ELR (cell line): ENCODE data around the gene RBM38.

ENCODE experiments used
- DNase-seq: peaks from one replicate; pipeline ENCODE4 v3.0.0-alpha.2; 2015; ENCODE audit warnings: low read depth

RBM38 gene

GRCh38 chr20:57391439-57392301 is 474 bp downstream of the RBM38 start:
- DNase-seq, result peak; percentile 22

- no peak for DNase-seq
Observed at GRCh38 chr20:57392512-57393271, 1.5 kb downstream of the RBM38 start.

DNA sequence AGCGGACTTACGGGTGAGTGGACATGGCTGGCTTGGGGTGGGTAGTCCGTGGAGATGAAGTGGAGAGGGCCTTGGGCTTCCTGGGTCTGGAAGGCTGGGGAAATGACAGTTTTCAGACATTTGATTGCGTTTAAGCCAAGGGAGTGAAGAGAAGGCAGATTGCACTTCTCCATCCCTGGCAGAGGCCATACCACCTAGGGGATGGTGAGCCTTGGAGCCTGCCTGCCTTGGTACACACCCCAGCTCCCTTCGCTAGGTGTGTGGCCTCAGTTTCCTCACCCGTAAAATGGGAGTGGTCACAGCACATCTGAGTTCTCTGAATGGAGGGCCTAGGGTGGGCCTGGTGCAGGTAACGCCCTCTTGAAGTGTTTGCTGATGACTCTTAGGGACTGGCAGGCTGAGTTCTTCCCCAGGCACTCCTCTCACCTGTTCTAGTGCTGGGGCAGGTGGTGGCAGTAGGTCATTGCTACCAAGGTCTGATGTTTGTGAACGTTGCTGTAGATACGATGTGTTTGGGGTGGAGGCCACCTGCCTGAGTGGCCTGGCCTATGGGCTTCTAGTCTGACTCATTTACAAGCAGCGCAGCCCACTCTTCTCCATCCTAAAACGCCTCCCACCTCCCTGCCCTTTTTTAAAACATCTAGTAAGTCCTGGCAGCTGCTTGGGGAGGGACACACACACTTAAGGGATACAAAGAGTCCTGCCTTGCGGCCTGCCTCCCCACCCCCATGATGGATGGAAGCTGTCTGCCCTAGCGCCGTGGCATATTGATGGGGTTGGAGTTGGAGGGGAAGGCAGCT is 2.3 kb downstream of the RBM38 start:
- DNase-seq, result no peak

DNA sequence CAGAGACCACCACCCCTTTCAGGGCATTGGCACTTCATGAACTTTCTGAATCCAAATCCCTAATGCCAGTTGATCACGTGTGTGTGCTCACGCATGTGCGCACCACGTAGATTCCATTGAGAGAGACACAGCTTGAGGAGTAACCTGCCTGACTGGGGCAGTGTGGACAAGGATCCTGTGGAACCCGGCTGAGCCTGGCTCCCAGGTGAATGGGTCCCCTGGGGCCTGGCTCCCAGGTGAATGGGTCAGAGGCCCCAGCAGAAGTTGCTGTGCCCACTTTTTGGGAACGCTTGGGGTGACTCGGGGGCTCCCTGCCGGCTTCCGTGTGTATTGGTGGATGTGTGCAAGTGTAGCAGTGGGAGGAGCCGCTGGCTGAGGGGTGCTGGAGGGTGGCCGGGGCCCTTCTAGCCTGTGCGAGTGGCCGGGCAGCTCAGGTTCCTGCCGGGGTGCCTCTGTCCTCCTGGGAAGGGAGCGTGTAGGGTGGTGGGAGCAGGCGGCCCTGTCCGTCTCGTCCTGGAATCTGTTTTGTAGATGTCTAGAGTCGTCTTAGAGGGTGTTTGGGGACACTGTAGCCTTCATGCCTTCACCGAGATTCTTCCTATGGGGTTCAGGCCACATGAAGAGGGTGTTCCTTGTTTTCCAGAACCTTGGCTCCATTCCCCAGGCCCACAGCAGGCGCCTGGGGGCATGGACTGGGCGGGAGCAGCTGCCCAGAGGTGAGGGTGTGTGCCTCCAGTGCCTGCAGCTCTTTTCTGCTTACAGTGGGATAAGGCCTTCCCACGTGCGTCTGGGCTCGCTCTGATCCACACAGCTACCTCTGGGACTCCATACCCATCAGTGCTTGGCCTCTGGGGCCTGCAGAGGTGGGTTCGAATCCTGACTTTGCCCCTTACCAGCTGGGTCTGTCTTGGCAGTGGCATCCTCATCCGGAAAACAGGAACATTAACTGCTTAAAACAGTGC is 3.2 kb downstream of the RBM38 start:
- DNase-seq, result no peak

- DNase-seq, result no peak
Observed at GRCh38 chr20:57395111-57395966, 4.1 kb downstream of the RBM38 start.

- no peak for DNase-seq
Observed at GRCh38 chr20:57396212-57396983, 5.2 kb downstream of the RBM38 start.

DNA sequence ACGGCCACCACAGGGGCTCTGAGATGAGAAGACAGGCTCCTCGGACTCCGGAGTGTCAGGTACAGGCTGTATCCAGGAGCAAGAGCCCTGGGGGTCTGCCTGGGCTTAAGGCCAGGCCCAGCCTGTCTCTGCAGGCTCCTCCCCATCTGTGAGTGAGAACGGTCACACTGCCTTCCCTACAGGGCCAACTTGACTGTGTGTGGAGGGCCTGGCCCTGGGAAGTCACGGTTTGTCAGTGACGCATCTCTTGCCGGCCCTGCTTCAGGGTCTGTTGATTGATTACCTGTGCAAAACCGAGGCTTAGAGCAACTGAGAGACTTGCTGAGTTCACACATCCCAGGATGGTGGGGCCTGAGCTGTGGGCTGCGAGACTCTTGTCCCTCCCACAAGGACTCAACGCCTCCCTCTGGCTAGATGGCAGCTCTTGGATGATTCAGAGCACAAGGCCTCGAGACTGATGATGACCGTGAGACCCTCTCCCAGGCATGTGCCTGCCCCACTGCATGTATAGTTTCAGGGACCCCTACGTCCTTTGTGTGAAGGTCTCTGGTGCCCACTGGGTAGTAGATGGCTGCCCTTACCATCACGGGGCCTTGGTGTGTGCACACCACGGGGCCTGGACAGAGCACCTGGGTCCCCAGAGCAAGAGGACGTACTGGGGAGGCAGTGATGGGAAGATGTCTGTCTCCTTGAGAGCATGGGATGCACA is 5.9 kb downstream of the RBM38 start:
- DNase-seq, result no peak

DNA sequence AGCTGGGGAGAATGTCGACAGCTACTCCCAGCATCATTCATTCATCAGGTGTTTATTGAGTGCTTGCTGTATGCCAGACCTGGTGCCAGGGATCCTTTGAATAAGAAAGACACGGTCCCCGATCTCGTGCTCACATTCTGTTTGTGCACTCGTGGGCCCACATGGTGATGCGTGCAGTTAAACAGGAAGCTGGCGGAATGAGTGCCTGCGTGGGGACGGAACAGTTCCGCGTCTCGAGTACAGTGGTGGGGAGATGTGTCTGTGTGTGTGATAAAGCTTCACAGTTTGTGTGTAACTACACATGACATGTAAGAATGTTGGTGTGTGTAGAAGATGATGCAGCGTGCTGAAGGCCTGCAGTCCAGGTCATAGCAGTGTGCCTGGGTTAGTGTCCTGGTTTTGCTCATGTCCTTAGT is 6.5 kb downstream of the RBM38 start:
- DNase-seq, result no peak

GRCh38 chr20:57398231-57398821 is 7.1 kb downstream of the RBM38 start:
- DNase-seq, result no peak

GRCh38 chr20:57398901-57399535 is 7.8 kb downstream of the RBM38 start:
- DNase-seq, result no peak

DNA sequence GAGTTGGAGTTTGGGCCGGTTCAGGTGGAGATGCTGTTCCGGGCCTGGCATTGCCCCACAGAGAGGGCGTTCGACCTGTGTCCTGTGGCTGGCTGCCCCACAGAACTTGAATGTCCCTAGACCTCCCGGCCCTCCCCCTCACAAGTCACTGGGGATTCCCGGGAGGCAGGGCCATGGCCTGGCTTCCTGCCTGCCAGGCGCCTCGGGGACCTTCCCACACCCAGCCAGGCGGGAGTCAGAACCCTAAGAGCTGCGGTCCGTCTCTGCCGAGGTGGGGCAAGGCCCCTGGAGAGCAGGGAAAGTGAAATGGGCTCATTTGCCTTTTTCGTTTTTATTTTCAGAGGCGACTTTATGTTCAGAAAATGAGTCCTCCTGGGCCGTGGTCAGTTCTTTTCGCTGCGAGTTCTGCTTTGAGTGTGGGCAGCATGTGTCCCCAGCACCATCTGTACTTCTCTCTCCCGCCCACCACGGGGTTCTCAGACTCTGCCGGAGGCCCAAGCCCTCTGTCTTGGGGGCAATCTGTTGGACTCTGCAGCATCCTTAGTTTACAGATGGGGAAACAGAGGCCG is 8.5 kb downstream of the RBM38 start:
- DNase-seq, result peak; percentile 27

GRCh38 chr20:57400231-57400701 is 9.1 kb downstream of the RBM38 start:
- DNase-seq, result no peak

GRCh38 chr20:57400821-57401564 is 9.8 kb downstream of the RBM38 start:
- DNase-seq, result no peak

DNA sequence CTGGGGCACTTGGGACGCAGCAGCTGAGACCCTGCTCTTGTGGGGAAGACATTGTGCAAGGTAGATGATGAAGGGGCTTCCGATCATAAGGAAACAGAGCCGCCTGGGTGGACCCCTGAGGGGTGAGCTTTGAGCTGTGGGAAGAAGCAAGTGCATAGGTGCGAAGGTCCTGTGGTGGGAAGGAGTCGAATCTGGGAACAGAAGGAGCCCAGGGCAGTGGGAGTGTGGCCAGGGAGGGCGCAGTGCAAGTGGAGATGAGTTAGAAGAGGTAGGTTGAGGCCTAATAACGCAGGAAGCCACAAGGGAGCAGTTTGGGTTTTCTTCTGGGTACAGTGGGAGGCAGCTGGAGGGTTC is 10.3 kb downstream of the RBM38 start:
- no peak for DNase-seq

DNA sequence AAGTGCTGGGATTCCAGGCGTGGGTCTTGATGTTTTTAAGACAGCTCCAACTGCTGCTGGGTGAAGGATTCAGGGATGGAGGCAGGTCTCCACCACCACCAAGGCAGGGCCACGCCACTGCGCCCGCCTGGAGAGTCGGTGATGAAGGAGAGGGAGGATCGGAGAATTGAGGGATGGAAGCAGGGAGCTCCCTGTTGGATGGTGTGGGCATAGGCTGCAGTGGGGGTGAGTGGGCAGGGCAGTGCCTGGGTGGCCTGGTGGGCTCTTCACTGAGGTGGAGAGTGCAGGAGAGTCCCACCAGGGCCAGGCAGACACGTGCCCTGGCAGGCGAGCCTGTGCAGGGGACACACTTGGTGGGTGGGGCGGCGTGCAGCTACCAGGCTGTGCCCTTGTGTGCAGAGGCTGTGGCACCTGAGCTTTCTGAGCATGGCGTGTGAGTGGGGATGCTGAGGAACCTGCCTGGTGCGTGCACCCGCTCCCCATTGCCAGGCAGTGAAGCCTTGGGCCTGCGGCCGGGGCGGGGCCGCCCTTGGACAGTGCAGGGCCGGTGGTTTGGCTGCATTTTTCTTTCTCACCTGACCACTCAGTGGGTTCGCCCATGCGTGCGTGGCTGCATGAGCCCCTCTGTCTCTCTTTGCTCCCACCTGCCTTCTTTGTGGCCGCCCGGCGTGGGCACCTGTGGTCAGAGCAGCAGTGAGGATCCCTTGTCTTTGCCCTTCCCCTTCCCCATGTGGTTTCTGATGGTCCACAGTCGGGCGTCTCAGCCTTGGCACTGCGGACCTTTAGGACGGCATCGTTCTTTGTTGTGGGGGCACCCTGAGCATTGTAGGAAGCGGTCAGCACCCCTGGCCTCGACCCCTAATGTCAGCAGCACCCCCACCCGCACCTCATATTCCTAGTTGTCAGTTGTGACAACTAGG is 11.3 kb downstream of the RBM38 start:
- DNase-seq, result no peak

GRCh38 chr20:57403216-57403615 is 12.0 kb downstream of the RBM38 start:
- no peak for DNase-seq
